Endothelial cell of umbilical vein (primary cell): ENCODE results near the gene CALD1. TPM values are rescaled to one million over a fixed set of nuclear protein-coding genes. Genes with fewer than 3 reads are reported as not detected.

Experiments
- BruUV-seq: library from RNA; stranded (reverse); fragments of 400-500 nt; replicated peaks from 2 replicates; lab custom pipeline; 2021; lab: Mats Ljungman, UMichigan
- CTCF ChIA-PET: fragments of 300-600, 350-600 bp; sonication (Branson Sonifier 250); formaldehyde crosslinking; loops from one replicate; lab custom pipeline; 2021; ENCODE audit warnings: antibody characterized with exemption, inconsistent platforms; lab: Charles Lee
- POLR2A ChIA-PET: fragments of 300-600, 350-600 bp; sonication (Branson Sonifier 250); formaldehyde crosslinking; loops from one replicate; lab custom pipeline; 2021; ENCODE audit warnings: antibody characterized with exemption, inconsistent platforms; lab: Charles Lee
- DNase-seq: peaks from one replicate; pipeline ENCODE4 v3.0.0-alpha.2; 2011; ENCODE audit warnings: low read depth, low spot score
- FAIRE-seq: peaks from 2 replicates; lab custom pipeline; 2011; peaks lifted over from hg19 to GRCh38; lab: Jason Lieb, UNC
- H2AFZ ChIP-seq: 2 replicates; pipeline ENCODE4 v1.6.0; 2012; ENCODE audit warnings: low read depth, low read length, control low read depth, inconsistent platforms
- H3K27ac ChIP-seq: 2 replicates; pipeline ENCODE4 v1.5.1; 2011; ENCODE audit warnings: low read depth, mild to moderate bottlenecking, control low read depth, low read length, moderate library complexity; ENCODE audit not compliant: insufficient read depth
- H3K27me3 ChIP-seq, 2 experiments: 2 replicates each; pipeline versions ENCODE4 v1.6.0 to v1.6.1; 2011; ENCODE audit warnings: low read length in 2 of 2, mixed read lengths in 1 of 2; ENCODE audit not compliant: control insufficient read depth in 2 of 2, insufficient read depth in 2 of 2
- H3K36me3 ChIP-seq, 2 experiments: 2 replicates in 1 of 2; 3 replicates in 1 of 2; pipeline ENCODE4 v1.5.1; 2011; ENCODE audit warnings: low read length in 2 of 2, mild to moderate bottlenecking in 1 of 2, moderate library complexity in 1 of 2; ENCODE audit not compliant: control insufficient read depth in 2 of 2, insufficient read depth in 2 of 2; ENCODE audit errors: extremely low read depth in 1 of 2
- H3K4me1 ChIP-seq: 3 replicates; pipeline ENCODE4 v1.5.1; 2011; ENCODE audit warnings: mild to moderate bottlenecking, low read length; ENCODE audit not compliant: control insufficient read depth, insufficient read depth; ENCODE audit errors: extremely low read depth
- H3K4me2 ChIP-seq: 2 replicates; pipeline ENCODE4 v1.6.1; 2011; ENCODE audit warnings: low read length, control low read depth, mixed read lengths; ENCODE audit not compliant: insufficient read depth
- H3K4me3 ChIP-seq, 3 experiments: fragments of 200-600 bp in 1 of 3; sonication (generic), shearing (Covaris generic) in 1 of 3; replicated peaks in 1 of 3; 2 replicates each; pipeline ENCODE4 v1.5.1; 2011 to 2016; ENCODE audit warnings: control low read depth in 3 of 3, low read length in 3 of 3, mild to moderate bottlenecking in 2 of 3, inconsistent platforms in 1 of 3, low read depth in 1 of 3, moderate library complexity in 1 of 3; ENCODE audit not compliant: insufficient read depth in 1 of 3
- H3K79me2 ChIP-seq: 2 replicates; pipeline ENCODE4 v1.6.0; 2012; ENCODE audit warnings: low read length, inconsistent platforms; ENCODE audit not compliant: control insufficient read depth, insufficient read depth
- H3K9ac ChIP-seq: replicated peaks from 2 replicates; pipeline ENCODE3; 2011; ENCODE audit warnings: low read length, control low read depth; ENCODE audit not compliant: insufficient read depth; ENCODE audit errors: extremely low read depth
- H3K9me1 ChIP-seq: replicated peaks from 3 replicates; pipeline ENCODE4 v1.6.0; 2011; ENCODE audit warnings: mild to moderate bottlenecking, low read length; ENCODE audit not compliant: control insufficient read depth, insufficient read depth; ENCODE audit errors: extremely low read depth
- H3K9me3 ChIP-seq: replicated peaks from 2 replicates; pipeline ENCODE4 v1.5.1; 2012; ENCODE audit warnings: low read length, inconsistent platforms; ENCODE audit not compliant: control insufficient read depth, insufficient read depth
- H4K20me1 ChIP-seq: replicated peaks from 2 replicates; pipeline ENCODE3; 2011; ENCODE audit warnings: mild to moderate bottlenecking, low read length; ENCODE audit not compliant: control insufficient read depth, insufficient read depth; ENCODE audit errors: extremely low read depth
- CTCF ChIP-seq, 2 donors: IDR thresholded peaks; 1 replicate in 1 of 2; 2 replicates in 1 of 2; pipeline ENCODE4 v1.5.1; 2011; ENCODE audit warnings: low read length in 2 of 2, mild to moderate bottlenecking in 2 of 2, moderate library complexity in 2 of 2, control low read depth in 1 of 2, inconsistent platforms in 1 of 2, low read depth in 1 of 2; ENCODE audit not compliant: insufficient read depth in 1 of 2; ENCODE audit errors: extremely low read depth in 1 of 2
- EZH2 ChIP-seq: IDR thresholded peaks from 2 replicates; pipeline ENCODE4 v1.6.1; 2012; ENCODE audit warnings: borderline replicate concordance, low read depth, mild to moderate bottlenecking, moderate library complexity, low read length, inconsistent platforms; ENCODE audit not compliant: severe bottlenecking
- FOS ChIP-seq: IDR thresholded peaks from 2 replicates; pipeline ENCODE4 v1.6.1; 2011; ENCODE audit warnings: mild to moderate bottlenecking, low read length, moderate library complexity, borderline replicate concordance; ENCODE audit not compliant: insufficient read depth
- GATA2 ChIP-seq: IDR thresholded peaks from 2 replicates; pipeline ENCODE4 v1.7.0; 2011; ENCODE audit warnings: low read depth, mild to moderate bottlenecking, moderate library complexity, mixed read lengths, low read length; ENCODE audit not compliant: insufficient read length, insufficient read depth
- JUN ChIP-seq: IDR thresholded peaks from 2 replicates; pipeline ENCODE4 v1.6.1; 2011; ENCODE audit warnings: borderline replicate concordance, low read depth; ENCODE audit not compliant: insufficient read length, insufficient read depth
- MAX ChIP-seq: IDR thresholded peaks from 2 replicates; pipeline ENCODE4 v1.6.1; 2011; ENCODE audit not compliant: insufficient read depth, insufficient read length
- MYC ChIP-seq: IDR thresholded peaks from one replicate; pipeline ENCODE4 v1.6.1; 2011; ENCODE audit warnings: mild to moderate bottlenecking, low read depth, low read length
- POLR2A ChIP-seq: IDR thresholded peaks from 2 replicates; pipeline ENCODE4 v1.6.1; 2012; ENCODE audit warnings: low read depth, mild to moderate bottlenecking, control low read depth, low read length
- POLR2AphosphoS5 ChIP-seq: IDR thresholded peaks from 2 replicates; pipeline ENCODE4 v1.6.1; 2012; ENCODE audit warnings: low read depth, mild to moderate bottlenecking, control low read depth, low read length, moderate library complexity; ENCODE audit not compliant: insufficient read depth
- dilution Hi-C: fragments of 300-500 bp; cut with MboI; formaldehyde crosslinking; loops from one replicate; pipeline ENCODE4 v1.15.0; 2019; ENCODE audit warnings: low sequenced_read_pairs; ENCODE audit not compliant: extremely low pct_ligation_motif_present
- intact Hi-C: fragments of 100-400 bp; cut with micrococcal nuclease; formaldehyde crosslinking; loops from one replicate; pipeline ENCODE4 v1.10.0; 2022
- polyA plus RNA-seq, 4 experiments: library from polyadenylated mRNA; depleted of rRNA in 3 of 4; stranded (reverse) in 3 of 4; unstranded in 1 of 4; fragments of >200 nt; gene quantifications; 2 replicates each; pipeline versions ENCODE4 v1.2.1 to v1.2.3, GENCODE V29; 2011 to 2012; ENCODE audit warnings: missing spikeins in 1 of 4
- total RNA-seq: library from RNA; stranded (reverse); gene quantifications from 2 replicates; pipeline ENCODE4 v1.2.3, GENCODE V29; 2021

CALD1 gene
- total and polyA plus RNA-seq, 2 donors (not counting 3 experiments of a cell fraction or from before 2014, with no cell fraction given) = 136 to 307 TPM

GRCh38 chr7:134761266-134761665 is 18.2 kb upstream of the CALD1 start:
- no peaks in the 10 kb centered on the region for H3K36me3 ChIP-seq
- no peak overlapping the region for H3K4me2 ChIP-seq
- H3K79me2 ChIP-seq = no peaks in the 10 kb centered on the region
- no peaks in the 10 kb centered on the region for H3K9me1 ChIP-seq
- no peaks in the 10 kb centered on the region for H4K20me1 ChIP-seq
- no peaks in the 10 kb centered on the region for H3K27me3 ChIP-seq
- H2AFZ ChIP-seq = no peak overlapping the region
- DNase-seq (no peak), FAIRE-seq (no peak)
- H3K9me3 ChIP-seq = no peaks in the 10 kb centered on the region
- no TSS peak for BruUV-seq
- ChIA-PET CTCF (interaction anchor here (0.9 to 1.0 kb wide), 2 partner anchors 11 to 12 kb away, joined by 3 to 4 read pairs; no protein-coding TSS in a partner anchor), POLR2A (interaction anchor here (1.6 kb wide), 1 partner anchor 23 kb away, joined by 4 read pairs; no protein-coding TSS in a partner anchor)
- TF ChIP-seq CTCF (IDR thresholded peaks at IDR 0.05; ENCODE audit: extremely low read depth in 1 of 2, insufficient read depth in 1 of 2, low read depth in 1 of 2, low read length in 2 of 2) (no peak), FOS (no peak), EZH2 (no peak), MYC (no peak), POLR2A (no peak), POLR2AphosphoS5 (no peak), GATA2 (no peak), MAX (no peak), JUN (no peak)
- H3K9ac ChIP-seq = no peak overlapping the region
- dilution Hi-C loops (no loop called here), intact Hi-C loops (no loop called here)
- H3K4me1 ChIP-seq = no peaks in the 10 kb centered on the region
- no peak overlapping the region for H3K4me3 ChIP-seq
- no peak overlapping the region for H3K27ac ChIP-seq
